Thoracic aorta (tissue), 2 donors: Measurements from ENCODE around the gene PTPRN2. TPM values are rescaled to one million over a fixed set of nuclear protein-coding genes. Genes with fewer than 3 reads are reported as not detected.

Experiments used
- ATAC-seq: fragments of 150-250 bp; one replicate; pipeline ENCODE4 v1.8.0; 2017; ENCODE audit warnings: low read depth; ENCODE audit not compliant: insufficient number of reproducible peaks, low FRiP score
- DNase-seq: peaks from one replicate; pipeline ENCODE4 v3.0.0-alpha.2; 2020; ENCODE audit warnings: low spot score
- H3K27ac ChIP-seq, 2 donors: fragments of 200-600 bp; sonication (generic); 1 replicate in 1 of 2; 2 replicates in 1 of 2; pipeline ENCODE4 v1.5.1; 2016; ENCODE audit warnings: mild to moderate bottlenecking in 2 of 2, moderate library complexity in 2 of 2
- H3K27me3 ChIP-seq: fragments of 200-600 bp; sonication (generic); replicated peaks from 2 replicates; pipeline ENCODE4 v1.6.0; 2016; ENCODE audit warnings: mild to moderate bottlenecking; ENCODE audit not compliant: insufficient read depth
- H3K36me3 ChIP-seq: fragments of 200-600 bp; sonication (generic); one replicate; pipeline ENCODE4 v1.5.1; 2016
- H3K4me1 ChIP-seq, 2 donors: fragments of 200-600 bp; sonication (generic); 1 replicate in 1 of 2; 2 replicates in 1 of 2; pipeline versions ENCODE4 v1.5.1 to v1.6.0; 2016; ENCODE audit warnings: low read depth in 2 of 2, mild to moderate bottlenecking in 1 of 2; ENCODE audit not compliant: control insufficient read depth in 1 of 2
- H3K4me3 ChIP-seq: fragments of 200-600 bp; sonication (generic); 2 replicates; pipeline ENCODE4 v1.5.1; 2016; ENCODE audit warnings: mild to moderate bottlenecking
- H3K9me3 ChIP-seq: fragments of 200-600 bp; sonication (generic); 2 replicates; pipeline ENCODE4 v1.5.1; 2016
- CTCF ChIP-seq: fragments of 200-600 bp; sonication (generic); IDR thresholded peaks from one replicate; pipeline ENCODE4 v1.5.1; 2019; ENCODE audit warnings: antibody characterized with exemption
- total RNA-seq, 2 donors: library from RNA; depleted of rRNA; stranded (reverse); fragments of >200 nt; gene quantifications; one replicate each; pipeline versions ENCODE4 v1.1.0 to v1.2.3, GENCODE V29; 2016

PTPRN2 gene
- total RNA-seq, 2 donors from 2014 or later = 2.2 to 3.1 TPM

GRCh38 chr7:158395780-158396278 is 191.8 kb downstream of the PTPRN2 start:
- TF ChIP-seq CTCF = no peak
- ATAC-seq (no peak), DNase-seq (no peak)
- Histone ChIP-seq H3K27me3 (no peaks in the 10 kb centered on the region), H3K4me3 (no peak overlapping the region), H3K36me3 (no peaks in the 10 kb centered on the region), H3K27ac (no peak overlapping the region), H3K4me1 (no peaks in the 10 kb centered on the region), H3K9me3 (peaks cover 2% of the 10 kb centered on the region)

GRCh38 chr7:158395349-158395748 is 192.3 kb downstream of the PTPRN2 start:
- H3K9me3 ChIP-seq = peaks cover 2% of the 10 kb centered on the region
- DNase-seq = no peak
- no peaks in the 10 kb centered on the region for H3K27me3 ChIP-seq
- no peak overlapping the region for H3K4me3 ChIP-seq
- no peaks in the 10 kb centered on the region for H3K4me1 ChIP-seq
- ATAC-seq = no peak
- H3K27ac ChIP-seq = no peak overlapping the region
- H3K36me3 ChIP-seq = no peaks in the 10 kb centered on the region
- TF ChIP-seq CTCF = no peak

GRCh38 chr7:158394936-158395335 is 192.7 kb downstream of the PTPRN2 start:
- peak; percentile 65 for TF ChIP-seq CTCF
- H3K4me3 ChIP-seq = no peak overlapping the region
- DNase-seq (no peak), ATAC-seq (no peak)
- no peaks in the 10 kb centered on the region for H3K4me1 ChIP-seq
- peaks cover 2% of the 10 kb centered on the region for H3K9me3 ChIP-seq
- H3K27ac ChIP-seq = no peak overlapping the region
- H3K36me3 ChIP-seq = no peaks in the 10 kb centered on the region
- H3K27me3 ChIP-seq = no peaks in the 10 kb centered on the region

- DNase-seq (no peak), ATAC-seq (no peak)
- H3K36me3 ChIP-seq = no peaks in the 10 kb centered on the region
- H3K4me3 ChIP-seq = no peak overlapping the region
- TF ChIP-seq CTCF = no peak
- H3K27ac ChIP-seq = no peak overlapping the region
- no peaks in the 10 kb centered on the region for H3K4me1 ChIP-seq
- H3K27me3 ChIP-seq = no peaks in the 10 kb centered on the region
- H3K9me3 ChIP-seq = peaks cover 2% of the 10 kb centered on the region
Measured at GRCh38 chr7:158393926-158394625, 193.5 kb downstream of the PTPRN2 start.

GRCh38 chr7:158392251-158392650 is 195.4 kb downstream of the PTPRN2 start:
- no peak overlapping the region for H3K27ac ChIP-seq
- no peak for TF ChIP-seq CTCF
- H3K27me3 ChIP-seq = no peaks in the 10 kb centered on the region
- DNase-seq (no peak), ATAC-seq (no peak)
- no peaks in the 10 kb centered on the region for H3K36me3 ChIP-seq
- no peak overlapping the region for H3K4me3 ChIP-seq
- H3K9me3 ChIP-seq = no peaks in the 10 kb centered on the region
- no peaks in the 10 kb centered on the region for H3K4me1 ChIP-seq
